Caco-2 (cell line): Measurements from ENCODE around the gene MRPL47. TPM values are rescaled to one million over a fixed set of nuclear protein-coding genes. Genes with fewer than 3 reads are reported as not detected.

Source experiments
- Bru-seq: library from RNA; stranded (reverse); fragments of 400-500 nt; gene quantifications from one replicate; lab custom pipeline; 2021; lab: Mats Ljungman, UMichigan
- BruChase-seq, 2 experiments: library from RNA; stranded (reverse); fragments of 400-500 nt; gene quantifications; one replicate each; lab custom pipeline; 2021; lab: Mats Ljungman, UMichigan
- BruUV-seq: library from RNA; stranded (reverse); fragments of 400-500 nt; replicated peaks from 2 replicates; lab custom pipeline; 2021; lab: Mats Ljungman, UMichigan
- CTCF ChIA-PET: fragments of 300-600 bp; sonication (Branson Sonifier 250); formaldehyde crosslinking; loops from one replicate; lab custom pipeline; 2022; ENCODE audit warnings: antibody characterized with exemption; lab: Charles Lee
- POLR2A ChIA-PET: fragments of 300-600 bp; sonication (Branson Sonifier 250); formaldehyde crosslinking; loops from one replicate; lab custom pipeline; 2022; ENCODE audit warnings: antibody characterized with exemption; lab: Charles Lee
- DNase-seq, 2 experiments: peaks; one replicate each; pipeline versions ENCODE4 v3.0.0 to v3.0.0-alpha.2; 2020 to 2022
- H3K27me3 ChIP-seq: replicated peaks from 2 replicates; pipeline ENCODE4 v1.6.0; 2011; ENCODE audit warnings: low read length; ENCODE audit not compliant: control insufficient read depth, insufficient read depth
- H3K36me3 ChIP-seq: 2 replicates; pipeline ENCODE4 v1.5.1; 2011; ENCODE audit warnings: low read length; ENCODE audit not compliant: control insufficient read depth, insufficient read depth
- H3K4me1 ChIP-seq: fragments of 250-450 bp; sonication (Bioruptor Pico); 2 replicates; pipeline ENCODE4 v1.5.1; 2020; ENCODE audit warnings: mild to moderate bottlenecking
- H3K4me3 ChIP-seq: 2 replicates; pipeline ENCODE4 v1.5.1; 2011; ENCODE audit warnings: low read depth, mild to moderate bottlenecking, control low read depth, low read length
- H3K9me3 ChIP-seq: fragments of 250-450 bp; sonication (Bioruptor Pico); 2 replicates; pipeline ENCODE4 v1.5.1; 2020; ENCODE audit warnings: mild to moderate bottlenecking, moderate library complexity
- H3K27ac Mint-ChIP-seq: one replicate; pipeline ENCODE4 v1.8.0; 2022; ENCODE audit warnings: mixed read lengths; ENCODE audit not compliant: unreplicated experiment
- H3K27me3 Mint-ChIP-seq: one replicate; pipeline ENCODE4 v1.8.0; 2022; ENCODE audit warnings: mixed read lengths; ENCODE audit not compliant: insufficient read depth, unreplicated experiment
- H3K36me3 Mint-ChIP-seq: one replicate; pipeline ENCODE4 v1.8.0; 2022; ENCODE audit warnings: mild to moderate bottlenecking, mixed read lengths; ENCODE audit not compliant: insufficient read depth, unreplicated experiment
- H3K4me1 Mint-ChIP-seq: one replicate; pipeline ENCODE4 v1.8.0; 2022; ENCODE audit warnings: low read depth, mixed read lengths; ENCODE audit not compliant: unreplicated experiment
- H3K4me3 Mint-ChIP-seq: one replicate; pipeline ENCODE4 v1.8.0; 2022; ENCODE audit warnings: mild to moderate bottlenecking, moderate library complexity, mixed read lengths; ENCODE audit not compliant: unreplicated experiment
- H3K9me3 Mint-ChIP-seq: one replicate; pipeline ENCODE4 v1.8.0; 2022; ENCODE audit warnings: mixed read lengths; ENCODE audit not compliant: unreplicated experiment
- intact Hi-C: fragments of 100-400 bp; cut with micrococcal nuclease; formaldehyde crosslinking; loops from one replicate; pipeline ENCODE4 v1.10.0; 2022; ENCODE audit not compliant: unreplicated experiment
- long read RNA-seq: library from polyadenylated mRNA; stranded (forward); transcript quantifications from one replicate; pipeline ENCODE4 v2.0.0, GENCODE V29; 2022
- total RNA-seq: library from RNA; stranded (reverse); gene quantifications from 2 replicates; pipeline ENCODE4 v1.2.3, GENCODE V29; 2022
- TF ChIP-seq, protein P1 (sequence below), 2 experiments: fragments of 200-600 bp in 1 of 2; IDR thresholded peaks; 1 replicate in 1 of 2; 2 replicates in 1 of 2; pipeline versions ENCODE4 v1.5.1 to v1.8.0; 2011 to 2022; ENCODE audit warnings: antibody characterized with exemption in 1 of 2, control low read depth in 1 of 2, inconsistent platforms in 1 of 2, low read depth in 1 of 2, low read length in 1 of 2, mild to moderate bottlenecking in 1 of 2, moderate library complexity in 1 of 2; ENCODE audit not compliant: insufficient read depth in 1 of 2, severe bottlenecking in 1 of 2, unreplicated experiment in 1 of 2

MRPL47 gene
- total RNA-seq (69.3 and 71.3 TPM in 2 replicates), Bru-seq, nascent RNA (percentile 87 among the genes with signal in this experiment), BruChase-seq, experiment 1, labeled RNA remaining after a 2-hour chase (percentile 75 among the genes with signal in this experiment), BruChase-seq, experiment 2, labeled RNA remaining after a 6-hour chase (percentile 86 among the genes with signal in this experiment)
- long read RNA-seq, transcript MRPL47-203 (7 exons, 1,370 nt), result major isoform, 172 of 187 reads
- long read RNA-seq, partial matches to known transcripts, result 2 of 187 reads
- long read RNA-seq, other reads (novel, unspliced or antisense), result 10 of 187 reads

DNA sequence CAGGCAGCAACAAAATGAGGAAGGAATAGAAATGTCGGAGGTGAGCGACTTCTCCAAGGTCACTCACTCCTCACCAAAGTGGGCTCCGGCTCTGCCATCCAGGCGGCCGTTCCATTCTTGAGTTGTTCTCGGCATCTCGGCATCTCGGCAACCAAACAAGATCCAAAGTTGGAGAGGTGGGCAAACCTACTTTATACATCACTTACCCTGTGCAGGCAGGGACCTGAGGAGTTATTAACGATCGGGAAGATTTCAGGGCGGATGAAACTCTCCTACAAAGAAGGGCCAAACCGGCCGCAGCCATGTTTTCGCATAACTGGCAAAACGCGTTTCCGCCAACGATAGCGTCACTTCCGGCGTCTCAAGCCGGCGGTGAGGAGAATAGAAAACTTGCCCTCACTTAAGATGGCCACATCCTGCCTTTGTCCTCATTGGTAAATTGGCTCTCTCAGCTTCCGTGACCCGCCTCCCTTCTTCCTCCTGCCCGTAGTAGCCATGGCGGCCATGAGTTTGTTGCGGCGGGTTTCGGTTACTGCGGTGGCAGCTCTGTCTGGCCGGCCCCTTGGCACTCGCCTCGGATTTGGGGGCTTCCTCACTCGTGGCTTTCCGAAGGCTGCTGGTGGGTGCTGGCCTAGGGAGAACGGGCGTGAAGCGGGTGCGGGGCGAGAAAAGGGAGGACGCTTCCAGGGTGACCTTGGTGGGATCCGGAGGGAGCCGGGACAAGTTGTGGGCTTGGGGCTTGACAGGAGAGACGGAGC lies at the start of gene MRPL47, which contains the start of gene NDUFB5:
Gene MRPL47, minus strand, starts transcription at position 318 of the 758 bp plus-strand sequence. Its CDS starts 14 bp downstream, at position 304.
Gene NDUFB5, plus strand, starts transcription at position 474 of the 758 bp plus-strand sequence. Its CDS starts 22 bp downstream, at position 496.
- TF ChIP-seq, protein P1, sequence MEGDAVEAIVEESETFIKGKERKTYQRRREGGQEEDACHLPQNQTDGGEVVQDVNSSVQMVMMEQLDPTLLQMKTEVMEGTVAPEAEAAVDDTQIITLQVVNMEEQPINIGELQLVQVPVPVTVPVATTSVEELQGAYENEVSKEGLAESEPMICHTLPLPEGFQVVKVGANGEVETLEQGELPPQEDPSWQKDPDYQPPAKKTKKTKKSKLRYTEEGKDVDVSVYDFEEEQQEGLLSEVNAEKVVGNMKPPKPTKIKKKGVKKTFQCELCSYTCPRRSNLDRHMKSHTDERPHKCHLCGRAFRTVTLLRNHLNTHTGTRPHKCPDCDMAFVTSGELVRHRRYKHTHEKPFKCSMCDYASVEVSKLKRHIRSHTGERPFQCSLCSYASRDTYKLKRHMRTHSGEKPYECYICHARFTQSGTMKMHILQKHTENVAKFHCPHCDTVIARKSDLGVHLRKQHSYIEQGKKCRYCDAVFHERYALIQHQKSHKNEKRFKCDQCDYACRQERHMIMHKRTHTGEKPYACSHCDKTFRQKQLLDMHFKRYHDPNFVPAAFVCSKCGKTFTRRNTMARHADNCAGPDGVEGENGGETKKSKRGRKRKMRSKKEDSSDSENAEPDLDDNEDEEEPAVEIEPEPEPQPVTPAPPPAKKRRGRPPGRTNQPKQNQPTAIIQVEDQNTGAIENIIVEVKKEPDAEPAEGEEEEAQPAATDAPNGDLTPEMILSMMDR (IDR thresholded peaks at IDR 0.05; ENCODE audit: insufficient read depth in 1 of 2, low read depth in 1 of 2, low read length in 1 of 2, severe bottlenecking in 1 of 2, unreplicated experiment in 1 of 2), result no peak
- BruUV-seq, result no TSS peak
- Mint-ChIP-seq H3K4me3 (peak within 1 kb of the TSS; percentile 97), H3K4me1 (no peaks in the 10 kb centered on the region), H3K36me3 (peaks cover 33% of the 10 kb centered on the region), H3K27me3 (no peaks in the 10 kb centered on the region), H3K9me3 (no peaks in the 10 kb centered on the region), H3K27ac (peak within 1 kb of the TSS; percentile 99)
- Histone ChIP-seq H3K36me3 (no peaks in the 10 kb centered on the region; the same call in none of the 2 replicates), H3K9me3 (no peaks in the 10 kb centered on the region), H3K4me1 (peaks cover 7% of the 10 kb centered on the region; the same call in 1 of the 2 replicates), H3K27me3 (no peaks in the 10 kb centered on the region), H3K4me3 (peak within 1 kb of the TSS; percentile 76)
- POLR2A ChIA-PET, result interaction anchor here (0.7 to 1.5 kb wide), 3 partner anchors 40 to 48 kb away, joined by 3 to 10 read pairs (median 3); partner anchors contain the start of genes ACTL6A and USP13
- peak; percentile 90 to 91 for DNase-seq
- CTCF ChIA-PET, result no interaction called here
- intact Hi-C loops, result loop anchor here (1.0 to 2.0 kb wide), 2 partner anchors 41 to 76 kb away; no protein-coding TSS in a partner anchor

- Mint-ChIP-seq H3K36me3 (peaks cover 6% of the 10 kb centered on the region), H3K4me1 (peaks cover 18% of the 10 kb centered on the region), H3K4me3 (peak overlapping the region; percentile 94), H3K9me3 (no peaks in the 10 kb centered on the region), H3K27me3 (no peaks in the 10 kb centered on the region), H3K27ac (peak overlapping the region; percentile 81)
- Histone ChIP-seq H3K27me3 (no peaks in the 10 kb centered on the region), H3K36me3 (no peaks in the 10 kb centered on the region), H3K9me3 (no peaks in the 10 kb centered on the region), H3K4me3 (peak overlapping the region; percentile 99), H3K4me1 (no peaks in the 10 kb centered on the region; the same call in 1 of the 2 replicates)
- peak; percentile 80 to 82 for DNase-seq
- no TSS peak for BruUV-seq
- intact Hi-C loops, result loop anchor here (1.0 to 10.0 kb wide), 2 partner anchors 28 to 82 kb away; no protein-coding TSS in a partner anchor
- TF ChIP-seq, protein P1 (IDR thresholded peaks at IDR 0.05; ENCODE audit: insufficient read depth in 1 of 2, low read depth in 1 of 2, low read length in 1 of 2, severe bottlenecking in 1 of 2, unreplicated experiment in 1 of 2), result peak in 1 of 2 experiments; percentile 10
- ChIA-PET CTCF (interaction anchor here (1.0 kb wide), 1 partner anchor 9 kb away, joined by 4 read pairs; no protein-coding TSS in a partner anchor), POLR2A (interaction anchor here (0.6 kb wide), 1 partner anchor 25 kb away, joined by 4 read pairs; no protein-coding TSS in a partner anchor)
Observed at GRCh38 chr3:179653096-179653797, 48.8 kb upstream of the MRPL47 start.
